BLaER1 treated with 17β-estradiol and CSF1 and Interleukin-3, amounts not matched to agents 10 nM and 100 nM (cell line): ENCODE results near the gene PRKCH.

Experiments used
- H3K27ac ChIP-seq, 11 experiments: shearing (Covaris generic); formaldehyde crosslinking; 2 replicates each; pipeline ENCODE4 v1.8.1; 2022
- H3K27me3 ChIP-seq, 11 experiments: shearing (Covaris generic); formaldehyde crosslinking; 2 replicates each; pipeline ENCODE4 v1.8.1; 2022
- H3K36me3 ChIP-seq, 11 experiments: shearing (Covaris generic); formaldehyde crosslinking; 2 replicates each; pipeline ENCODE4 v1.8.1; 2022
- H3K4me1 ChIP-seq, 10 experiments: shearing (Covaris generic); formaldehyde crosslinking; 2 replicates each; pipeline ENCODE4 v1.8.1; 2022
- H3K4me2 ChIP-seq, 11 experiments: shearing (Covaris generic); formaldehyde crosslinking; 2 replicates each; pipeline ENCODE4 v1.8.1; 2022
- H3K4me3 ChIP-seq, 10 experiments: shearing (Covaris generic); formaldehyde crosslinking; 2 replicates each; pipeline ENCODE4 v1.8.1; 2022
- H3K9ac ChIP-seq, 11 experiments: shearing (Covaris generic); formaldehyde crosslinking; 2 replicates each; pipeline ENCODE4 v1.8.1; 2022
- H3K9me3 ChIP-seq, 11 experiments: shearing (Covaris generic); formaldehyde crosslinking; replicated peaks in 1 of 11; 2 replicates each; pipeline ENCODE4 v1.8.1; 2022
- H4K20me1 ChIP-seq, 11 experiments: shearing (Covaris generic); formaldehyde crosslinking; 2 replicates each; pipeline ENCODE4 v1.8.1; 2022
- Cebpa-rat ChIP-seq, 11 experiments: shearing (Covaris generic); IDR thresholded peaks; 2 replicates each; pipeline ENCODE4 v1.8.1; 2022

Gene PRKCH

DNA sequence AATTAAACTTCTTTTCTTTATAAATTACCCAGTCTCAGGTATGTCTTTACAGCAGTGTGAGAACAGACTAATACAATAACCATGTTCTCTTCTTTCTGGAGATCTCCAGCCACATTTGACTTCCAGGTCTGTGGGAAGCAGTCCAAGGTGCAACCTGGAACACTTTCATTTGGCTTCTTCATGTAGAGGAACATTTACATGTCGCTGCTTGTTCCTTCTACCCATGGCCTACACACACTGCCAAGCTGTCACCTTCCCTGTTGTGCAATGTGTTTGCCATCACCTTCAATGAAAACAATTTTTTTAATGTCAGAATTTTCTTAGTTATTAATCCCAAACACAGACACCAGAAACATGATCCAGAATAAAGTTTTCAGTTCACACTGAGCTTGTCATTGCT, 104.7 kb downstream of the PRKCH start:
- Histone ChIP-seq H3K9me3 (peaks cover 13 to 68% (median 47%) of the 10 kb centered on the region in 11 experiments), H3K9ac (no peak overlapping the region), H3K4me2 (no peak overlapping the region), H4K20me1 (no peaks in the 10 kb centered on the region), H3K4me1 (peaks cover 0 to 6% (median 0%) of the 10 kb centered on the region in 10 experiments; a peak in 2 of 20 replicates), H3K4me3 (no peak overlapping the region), H3K27me3 (no peaks in the 10 kb centered on the region), H3K36me3 (peaks cover 0 to 35% (median 0%) of the 10 kb centered on the region in 11 experiments; a peak in 9 of 22 replicates), H3K27ac (no peak overlapping the region)
- TF ChIP-seq Cebpa-rat (IDR thresholded peaks at IDR 0.05), result no peak

- Histone ChIP-seq H3K36me3 (peaks cover 0 to 25% (median 0%) of the 10 kb centered on the region in 11 experiments; a peak in 8 of 22 replicates), H3K9me3 (peaks cover 17 to 60% (median 48%) of the 10 kb centered on the region in 11 experiments), H3K9ac (no peak overlapping the region), H3K27ac (no peak overlapping the region), H4K20me1 (no peaks in the 10 kb centered on the region), H3K4me2 (no peak overlapping the region), H3K4me3 (no peak overlapping the region), H3K27me3 (no peaks in the 10 kb centered on the region), H3K4me1 (peaks cover 0 to 11% (median 4%) of the 10 kb centered on the region in 10 experiments; a peak in 11 of 20 replicates)
- TF ChIP-seq Cebpa-rat (IDR thresholded peaks at IDR 0.05), result no peak
Measured at GRCh38 chr14:61428261-61428660, 106.9 kb downstream of the PRKCH start.

GRCh38 chr14:61429316-61429715, 107.9 kb downstream of the PRKCH start:
- Histone ChIP-seq H3K4me2 (0 out of 22 replicates have a peak overlapping the region, but pooled peaks of 1 of the 11 experiments have one; percentile 2), H3K4me1 (peaks cover 0 to 21% (median 5%) of the 10 kb centered on the region in 10 experiments; a peak in 11 of 20 replicates), H4K20me1 (no peaks in the 10 kb centered on the region), H3K9ac (no peak overlapping the region), H3K27ac (no peak overlapping the region), H3K9me3 (peaks cover 17 to 50% (median 39%) of the 10 kb centered on the region in 11 experiments), H3K4me3 (no peak overlapping the region), H3K36me3 (peaks cover 0 to 22% (median 0%) of the 10 kb centered on the region in 11 experiments; a peak in 8 of 22 replicates), H3K27me3 (no peaks in the 10 kb centered on the region)
- TF ChIP-seq Cebpa-rat (IDR thresholded peaks at IDR 0.05), result no peak

GRCh38 chr14:61430066-61430757, 108.8 kb downstream of the PRKCH start:
- no peaks in the 10 kb centered on the region for H4K20me1 ChIP-seq
- H3K36me3 ChIP-seq, result peaks cover 0 to 16% (median 0%) of the 10 kb centered on the region in 11 experiments; a peak in 7 of 22 replicates
- H3K9me3 ChIP-seq, result peaks cover 9 to 41% (median 30%) of the 10 kb centered on the region in 11 experiments
- H3K27ac ChIP-seq, result no peak overlapping the region
- H3K4me2 ChIP-seq, result no peak overlapping the region
- H3K4me1 ChIP-seq, result peaks cover 0 to 24% (median 5%) of the 10 kb centered on the region in 10 experiments; a peak in 11 of 20 replicates
- H3K9ac ChIP-seq, result no peak overlapping the region
- H3K4me3 ChIP-seq, result no peak overlapping the region
- no peaks in the 10 kb centered on the region for H3K27me3 ChIP-seq
- no peak for TF ChIP-seq Cebpa-rat (IDR thresholded peaks at IDR 0.05)

DNA sequence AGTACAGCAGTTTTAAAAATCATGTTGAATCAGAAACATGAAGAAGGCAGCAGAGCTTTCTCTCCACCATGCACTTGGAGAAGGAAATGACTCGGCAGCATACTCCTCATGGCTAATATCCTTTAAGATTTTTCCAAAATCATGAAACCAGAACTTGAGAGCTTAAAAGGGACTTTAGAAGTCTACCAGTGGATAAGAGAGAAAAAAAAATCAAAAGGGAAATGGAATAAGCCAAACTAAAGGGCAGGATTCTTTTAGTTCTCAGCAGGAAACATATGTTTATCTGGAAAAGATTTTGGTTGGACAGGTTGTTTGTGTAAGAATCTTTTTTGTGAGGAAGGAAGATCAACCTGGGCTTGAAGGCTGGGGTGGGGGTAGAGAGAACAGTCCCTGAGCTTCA, 111.8 kb downstream of the PRKCH start:
- Histone ChIP-seq H3K4me2 (peak overlapping the region in 5 of 11 experiments; percentile 11 to 54 (median 43); a peak in 6 of 22 replicates), H3K4me3 (no peak overlapping the region)

DNA sequence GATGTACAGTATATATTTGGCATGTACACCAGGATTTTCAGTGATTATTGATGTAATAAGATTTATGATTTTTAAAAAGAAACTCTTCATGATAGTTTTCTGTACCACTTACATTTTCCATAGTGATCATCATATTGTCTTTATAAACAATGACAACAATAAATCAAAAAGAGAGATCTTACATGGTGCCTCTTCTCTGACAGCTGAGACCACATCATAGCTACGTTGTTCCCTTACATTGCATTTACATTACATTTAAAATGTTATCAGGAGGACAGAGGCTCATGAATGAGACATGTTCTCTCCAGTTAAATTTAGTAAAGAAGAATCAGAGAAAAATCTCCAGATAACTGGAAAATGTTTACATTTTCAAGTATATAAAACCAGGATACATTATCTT, 112.4 kb downstream of the PRKCH start:
- no peak overlapping the region; a peak in 1 of 22 replicates for H3K4me2 ChIP-seq
- no peak for TF ChIP-seq Cebpa-rat (IDR thresholded peaks at IDR 0.05)

More for the DNA sequence above, 111.8 kb downstream of the PRKCH start:
- Histone ChIP-seq H4K20me1 (no peaks in the 10 kb centered on the region), H3K9ac (peak overlapping the region in 1 of 11 experiments; percentile 8; a peak in 1 of 22 replicates), H3K9me3 (peaks cover 7 to 22% (median 20%) of the 10 kb centered on the region in 11 experiments; a peak in 20 of 22 replicates), H3K27ac (peak overlapping the region in 2 of 11 experiments; percentile 9 to 14; a peak in 1 of 22 replicates), H3K27me3 (no peaks in the 10 kb centered on the region), H3K36me3 (peaks cover 0 to 8% (median 0%) of the 10 kb centered on the region in 11 experiments; a peak in 4 of 22 replicates), H3K4me1 (peaks cover 0 to 39% (median 5%) of the 10 kb centered on the region in 10 experiments; a peak in 12 of 20 replicates)
- no peak for TF ChIP-seq Cebpa-rat (IDR thresholded peaks at IDR 0.05)

DNA sequence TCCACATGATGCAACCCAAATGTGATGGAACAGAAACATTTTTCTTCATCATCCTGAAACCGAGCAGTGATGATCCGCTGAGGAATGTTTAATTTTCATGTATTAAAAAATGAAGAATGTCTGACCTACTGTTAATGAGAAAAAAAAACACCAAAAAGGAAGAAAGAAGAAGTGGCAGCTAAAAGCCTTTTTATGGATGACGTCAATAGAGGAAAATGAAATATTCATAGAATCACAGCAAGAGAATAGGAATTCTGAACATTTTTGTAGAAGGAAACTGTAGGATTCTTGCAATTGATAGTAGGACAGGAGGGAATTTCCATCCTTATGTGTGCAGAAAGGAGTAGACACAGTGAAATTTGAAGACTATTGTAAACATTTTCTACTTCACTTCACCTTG, 112.9 kb downstream of the PRKCH start:
- H3K27ac ChIP-seq, result no peak overlapping the region

More for the DNA sequence above, 112.4 kb downstream of the PRKCH start:
- H3K27ac ChIP-seq, result no peak overlapping the region
- no peaks in the 10 kb centered on the region for H4K20me1 ChIP-seq
- no peak overlapping the region for H3K4me3 ChIP-seq
- peaks cover 7 to 22% (median 20%) of the 10 kb centered on the region in 11 experiments; a peak in 20 of 22 replicates for H3K9me3 ChIP-seq
- H3K9ac ChIP-seq, result no peak overlapping the region
- peaks cover 3 to 45% (median 10%) of the 10 kb centered on the region in 10 experiments; a peak in 19 of 20 replicates for H3K4me1 ChIP-seq
- peaks cover 0 to 8% (median 0%) of the 10 kb centered on the region in 11 experiments; a peak in 4 of 22 replicates for H3K36me3 ChIP-seq
- no peaks in the 10 kb centered on the region for H3K27me3 ChIP-seq

GRCh38 chr14:61435563-61436337, 114.4 kb downstream of the PRKCH start:
- Histone ChIP-seq H3K4me2 (no peak overlapping the region), H3K9me3 (peaks cover 7 to 11% (median 9%) of the 10 kb centered on the region in 11 experiments; a peak in 20 of 22 replicates), H4K20me1 (no peaks in the 10 kb centered on the region), H3K4me1 (peaks cover 16 to 62% (median 17%) of the 10 kb centered on the region in 10 experiments), H3K4me3 (no peak overlapping the region), H3K9ac (no peak overlapping the region), H3K27me3 (no peaks in the 10 kb centered on the region), H3K27ac (no peak overlapping the region), H3K36me3 (peaks cover 0 to 8% (median 0%) of the 10 kb centered on the region in 11 experiments; a peak in 4 of 22 replicates)
- TF ChIP-seq Cebpa-rat (IDR thresholded peaks at IDR 0.05), result no peak

More for the DNA sequence above, 112.9 kb downstream of the PRKCH start:
- Histone ChIP-seq H3K4me3 (no peak overlapping the region), H3K4me1 (peaks cover 8 to 50% (median 13%) of the 10 kb centered on the region in 10 experiments), H3K9ac (no peak overlapping the region), H3K36me3 (peaks cover 0 to 8% (median 0%) of the 10 kb centered on the region in 11 experiments; a peak in 4 of 22 replicates), H3K9me3 (peaks cover 7 to 22% (median 20%) of the 10 kb centered on the region in 11 experiments; a peak in 20 of 22 replicates), H3K27me3 (no peaks in the 10 kb centered on the region), H3K4me2 (no peak overlapping the region), H4K20me1 (no peaks in the 10 kb centered on the region)
- TF ChIP-seq Cebpa-rat (IDR thresholded peaks at IDR 0.05), result no peak
